HG03159 (cell line): ENCODE data around the gene C2orf80.
"Not testable (repeated sequence)": the region's sequence is repeated elsewhere in the genome, so short reads cannot be mapped to it uniquely, and the experiment has no call there.

ENCODE experiments used
- ATAC-seq: cut with Tn5 transposase; IDR thresholded peaks from one replicate; pipeline ENCODE4 v1.9.1; 2021; ENCODE audit warnings: mild to moderate bottlenecking, moderate library complexity; ENCODE audit not compliant: unreplicated experiment

The C2orf80 gene

DNA sequence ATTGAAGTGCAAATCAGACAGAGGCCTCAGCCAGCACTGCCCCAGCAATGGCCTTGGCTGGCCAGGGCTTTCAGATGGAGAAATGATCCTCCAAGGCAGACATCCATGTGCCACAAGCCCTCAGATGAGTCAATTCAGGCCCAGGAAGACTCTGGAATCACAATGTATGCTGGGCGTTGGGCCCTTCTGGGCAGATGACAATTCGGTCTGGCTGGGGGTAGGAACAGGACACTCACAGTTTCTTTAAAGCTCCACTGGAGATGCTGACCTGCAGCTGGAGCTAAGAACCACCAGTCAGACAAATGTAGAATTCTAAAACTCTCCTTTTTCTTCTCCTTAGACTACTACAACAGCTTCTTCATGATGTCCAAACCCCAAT lies 53.1 kb downstream of the C2orf80 start:
- no peak for ATAC-seq

GRCh38 chr2:208135794-208136715 lies 53.8 kb downstream of the C2orf80 start:
- no peak for ATAC-seq

GRCh38 chr2:208134928-208135586 lies 54.8 kb downstream of the C2orf80 start:
- ATAC-seq = no peak

GRCh38 chr2:208130712-208131110 lies 59.1 kb downstream of the C2orf80 start:
- ATAC-seq = no peak

DNA sequence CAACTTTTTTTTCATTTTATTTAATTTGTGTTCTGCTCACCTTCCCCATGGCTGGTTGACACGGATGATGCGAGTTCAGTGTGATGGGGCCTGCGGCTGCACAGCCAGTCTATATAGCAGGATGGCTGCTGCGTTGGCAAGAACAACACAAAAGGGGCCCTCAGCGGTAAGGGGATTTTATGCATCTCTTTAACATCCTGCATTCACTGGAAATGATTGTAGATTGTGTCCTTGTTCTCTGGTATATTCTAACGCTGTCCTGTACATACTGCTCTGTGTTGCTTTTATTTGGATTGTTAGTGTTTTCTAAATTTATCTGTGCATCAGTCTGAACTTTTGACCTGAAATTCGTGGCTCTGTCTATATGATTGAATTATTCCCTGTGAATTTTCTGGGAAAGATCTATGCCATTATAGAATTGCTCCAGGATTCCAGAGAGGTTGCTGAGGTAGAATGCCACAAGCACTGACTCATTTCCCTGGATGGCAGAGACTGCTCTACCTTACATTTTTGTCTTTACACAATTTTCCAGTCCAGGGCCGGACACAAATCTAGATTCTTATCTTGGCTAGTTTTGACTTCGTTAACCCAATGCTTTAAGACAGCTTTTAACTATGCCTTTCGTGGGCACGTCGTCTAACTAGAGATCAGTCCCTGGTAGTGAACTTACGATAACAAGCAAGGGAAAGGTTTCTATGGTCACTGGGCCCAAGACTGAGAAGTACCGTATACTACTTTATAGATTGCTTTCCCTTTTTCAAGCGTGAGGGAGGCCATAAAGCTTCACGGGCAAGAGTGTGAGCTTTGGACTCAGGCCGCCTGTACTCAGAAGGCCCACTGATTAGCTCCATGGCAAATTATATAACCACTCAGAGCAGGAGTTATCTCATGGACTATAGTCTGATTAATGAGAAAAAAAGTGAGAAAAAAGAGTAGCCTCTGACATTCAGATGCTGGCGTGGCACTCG lies 59.8 kb downstream of the C2orf80 start, which contains the start of gene CRYGC:
CRYGC (minus strand) TSS at position 85 of the 968 bp plus-strand sequence; CDS start at position 49, 36 bp downstream.
- ATAC-seq = no peak

DNA sequence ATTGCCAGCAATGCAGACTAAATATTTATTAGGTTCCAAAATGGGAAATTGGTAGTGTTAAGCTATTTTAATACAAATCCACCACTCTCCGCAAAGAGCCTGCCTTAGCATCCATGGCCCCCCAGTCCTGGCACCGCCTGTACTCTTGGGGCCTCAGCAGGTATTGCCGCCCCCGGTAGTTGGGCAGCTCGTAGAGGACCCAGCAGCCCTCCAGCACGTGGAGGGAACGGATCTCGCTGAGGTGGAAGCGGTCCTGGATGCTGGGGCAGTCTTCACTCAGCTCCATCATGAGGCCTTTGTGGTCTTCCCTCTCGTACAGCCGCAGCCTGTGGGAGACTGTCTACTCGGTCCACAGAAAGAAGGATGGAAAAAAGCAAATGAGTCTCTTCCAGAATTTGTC lies 61.7 kb downstream of the C2orf80 start:
- no peak for ATAC-seq

- no peak for ATAC-seq
These were observed 62.7 kb downstream of the C2orf80 start for GRCh38 chr2:208127090-208127489.

- ATAC-seq = no peak
These were observed 64.6 kb downstream of the C2orf80 start for GRCh38 chr2:208125251-208125650.

DNA sequence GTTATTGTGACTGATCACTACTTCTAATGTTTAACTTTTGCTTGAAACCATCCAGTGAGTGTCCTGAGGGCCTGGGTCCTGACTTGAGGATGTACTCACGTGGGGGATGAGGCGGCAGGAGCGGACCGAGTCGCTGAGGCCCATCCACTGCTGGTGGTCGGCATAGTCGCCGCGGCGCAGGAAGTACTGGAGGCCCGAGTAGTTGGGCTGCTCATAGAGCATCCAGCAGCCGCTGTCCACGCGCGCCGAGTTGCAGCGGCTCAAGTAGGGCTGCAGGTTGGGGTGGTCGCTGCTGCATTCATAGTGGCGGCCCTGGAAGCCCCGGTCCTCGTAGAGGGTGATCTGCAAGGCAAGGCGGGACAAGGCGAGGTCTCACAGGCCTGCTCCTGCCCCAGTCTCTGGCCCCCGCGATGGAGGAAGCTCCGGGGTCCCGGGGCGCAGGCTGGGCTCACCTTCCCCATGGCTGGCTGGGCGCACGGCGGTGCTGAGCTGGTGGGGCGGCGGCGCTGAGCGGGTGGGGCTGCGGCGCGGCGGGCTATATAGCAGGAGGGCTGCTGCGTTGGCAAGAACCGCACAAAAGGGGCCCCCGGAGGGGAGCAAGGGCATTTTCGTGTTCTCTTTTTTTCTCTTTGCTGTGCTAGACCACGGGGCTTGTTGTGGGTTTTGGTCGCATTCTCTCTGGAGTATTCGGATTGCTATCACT lies 65.7 kb downstream of the C2orf80 start, which contains the start of gene CRYGD:
CRYGD (minus strand) TSS at position 512 of the 703 bp plus-strand sequence; CDS start at position 461, 51 bp downstream.
- ATAC-seq = not testable (repeated sequence)

DNA sequence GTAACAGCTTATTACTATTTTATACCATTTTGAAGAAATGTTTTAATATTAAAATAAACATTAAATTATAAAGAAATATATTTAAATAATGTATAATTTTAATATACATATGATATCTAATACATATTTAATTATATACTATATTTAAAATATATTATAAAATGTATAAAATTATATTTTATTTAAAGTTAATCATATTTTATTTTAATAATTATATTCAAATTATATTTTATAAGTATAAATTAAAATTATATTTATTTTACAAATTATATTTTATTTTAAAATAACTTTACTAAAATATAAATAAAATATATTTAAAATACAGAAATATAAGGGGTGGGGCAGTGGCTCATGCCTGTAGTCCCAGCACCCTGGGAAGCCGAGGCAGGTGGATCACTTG lies 67.6 kb downstream of the C2orf80 start:
- ATAC-seq = no peak

DNA sequence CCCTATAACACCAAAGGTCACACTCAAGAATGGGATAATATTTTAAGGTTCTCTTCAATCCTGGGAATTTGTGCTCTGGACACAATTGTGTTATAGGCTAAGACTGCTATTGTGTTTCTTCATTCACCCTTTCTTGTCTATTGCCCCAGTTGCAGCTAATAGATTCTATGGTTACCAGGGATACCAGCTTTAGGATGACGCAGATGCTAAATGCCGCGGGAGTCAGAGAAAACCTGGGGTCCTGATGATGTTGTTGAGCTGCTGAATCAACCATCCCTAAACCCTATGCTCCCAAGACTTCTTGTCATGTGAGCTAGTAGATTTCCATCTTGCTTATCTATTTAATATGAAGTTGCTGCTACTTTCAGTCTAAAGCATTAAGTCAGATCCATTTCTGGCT lies 70.9 kb downstream of the C2orf80 start:
- no peak for ATAC-seq

DNA sequence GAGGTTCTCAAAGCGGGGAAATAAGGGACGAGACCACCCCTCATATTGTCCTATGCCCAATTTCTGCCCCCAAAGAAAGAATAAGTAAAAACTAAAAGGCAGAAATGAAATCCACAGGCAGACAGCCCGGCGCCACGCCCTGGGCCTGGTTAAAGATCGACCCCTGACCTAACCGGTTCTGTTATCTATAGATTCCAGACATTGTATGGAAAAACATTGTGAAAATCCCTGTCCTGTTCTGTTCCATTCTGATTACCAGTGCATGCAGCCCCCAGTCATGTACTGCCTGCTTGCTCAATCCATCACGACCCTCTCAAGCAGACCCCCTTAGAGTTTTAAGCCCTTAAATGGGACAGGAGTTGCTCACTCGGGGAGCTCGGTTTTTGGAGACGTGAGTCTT lies 72.4 kb downstream of the C2orf80 start:
- not testable (repeated sequence) for ATAC-seq
